H1 (cell line): ENCODE measurements around the gene FAU. TPM values are rescaled to one million over a fixed set of nuclear protein-coding genes. Genes with fewer than 3 reads are reported as not detected.

ENCODE experiments used
- CTCF ChIA-PET: fragments of 300-600 bp; sonication (Branson Sonifier 250); formaldehyde crosslinking; loops from one replicate; lab custom pipeline; 2021; ENCODE audit not compliant: partially characterized antibody; lab: Charles Lee
- POLR2A ChIA-PET: fragments of 300-600 bp; sonication (Branson Sonifier 250); formaldehyde crosslinking; loops from one replicate; lab custom pipeline; 2021; ENCODE audit warnings: inconsistent platforms; ENCODE audit not compliant: partially characterized antibody; lab: Charles Lee
- DNase-seq, 2 experiments: peaks; one replicate each; pipeline versions ENCODE4 v3.0.0 to v3.0.0-alpha.2; 2010 to 2022; ENCODE audit warnings: low spot score in 2 of 2, low read depth in 1 of 2, mixed read lengths in 1 of 2
- FAIRE-seq: peaks from 2 replicates; lab custom pipeline; 2011; peaks lifted over from hg19 to GRCh38; lab: Jason Lieb, UNC
- H2AFZ ChIP-seq: 2 replicates; pipeline ENCODE4 v1.8.1; 2012; ENCODE audit warnings: low read length, inconsistent platforms
- H2AK5ac ChIP-seq: 2 replicates; pipeline ENCODE4 v1.6.1; 2013; ENCODE audit warnings: low read depth, low read length
- H2BK120ac ChIP-seq: replicated peaks from 2 replicates; pipeline ENCODE3; 2013; ENCODE audit warnings: low read depth, low read length, inconsistent platforms
- H2BK12ac ChIP-seq: 2 replicates; pipeline ENCODE4 v1.6.1; 2013; ENCODE audit warnings: low read depth, low read length
- H2BK15ac ChIP-seq: 2 replicates; pipeline ENCODE4 v1.6.1; 2013; ENCODE audit warnings: low read length
- H2BK20ac ChIP-seq: 2 replicates; pipeline ENCODE4 v1.6.1; 2013; ENCODE audit warnings: low read length
- H2BK5ac ChIP-seq: 2 replicates; pipeline ENCODE4 v1.6.1; 2013; ENCODE audit warnings: low read depth, low read length
- H3K14ac ChIP-seq: 2 replicates; pipeline ENCODE4 v1.6.1; 2013; ENCODE audit warnings: inconsistent platforms; ENCODE audit not compliant: insufficient read length
- H3K18ac ChIP-seq: 2 replicates; pipeline ENCODE4 v1.6.1; 2013; ENCODE audit warnings: low read length; ENCODE audit errors: extremely low read depth
- H3K23ac ChIP-seq: 2 replicates; pipeline ENCODE4 v1.6.1; 2013; ENCODE audit warnings: inconsistent platforms; ENCODE audit not compliant: insufficient read length
- H3K23me2 ChIP-seq: 2 replicates; pipeline ENCODE4 v1.6.1; 2013; ENCODE audit warnings: low read depth, low read length
- H3K27ac ChIP-seq: 2 replicates; pipeline ENCODE4 v1.6.1; 2011; ENCODE audit warnings: low read depth, low read length, inconsistent platforms
- H3K27me3 ChIP-seq, 4 experiments: replicated peaks in 1 of 4; 1 replicate in 1 of 4; 2 replicates in 3 of 4; pipeline versions ENCODE4 v1.6.1 to v1.8.1; 2011 to 2013; ENCODE audit warnings: low read length in 3 of 4, mild to moderate bottlenecking in 3 of 4, inconsistent platforms in 2 of 4, mixed read lengths in 2 of 4, moderate library complexity in 1 of 4; ENCODE audit not compliant: control insufficient read depth in 3 of 4, insufficient read depth in 3 of 4; ENCODE audit errors: extremely low read depth in 1 of 4
- H3K36me3 ChIP-seq, 4 experiments: 2 replicates each; pipeline versions ENCODE4 v1.6.1 to v1.8.1; 2011 to 2013; ENCODE audit warnings: mild to moderate bottlenecking in 4 of 4, low read length in 3 of 4, moderate library complexity in 2 of 4, control low read depth in 1 of 4, inconsistent platforms in 1 of 4; ENCODE audit not compliant: insufficient read depth in 4 of 4, control insufficient read depth in 2 of 4
- H3K4ac ChIP-seq: replicated peaks from 2 replicates; pipeline ENCODE3; 2013; ENCODE audit warnings: low read length, low read depth, mixed read lengths, inconsistent platforms; ENCODE audit not compliant: insufficient read length
- H3K4me1 ChIP-seq, 4 experiments: replicated peaks in 1 of 4; 1 replicate in 1 of 4; 2 replicates in 3 of 4; pipeline versions ENCODE4 v1.6.1 to v1.8.1; 2011 to 2013; ENCODE audit warnings: low read length in 3 of 4, inconsistent platforms in 2 of 4, mixed read lengths in 1 of 4; ENCODE audit not compliant: insufficient read depth in 4 of 4, control insufficient read depth in 3 of 4
- H3K4me2 ChIP-seq, 2 experiments: 2 replicates each; pipeline versions ENCODE4 v1.6.1 to v1.8.1; 2011 to 2013; ENCODE audit warnings: low read depth in 2 of 2, low read length in 2 of 2, control low read depth in 1 of 2, inconsistent platforms in 1 of 2, mild to moderate bottlenecking in 1 of 2; ENCODE audit not compliant: insufficient read depth in 1 of 2
- H3K4me3 ChIP-seq, 4 experiments: fragments of 200-600, 300-600 bp in 1 of 4; sonication (generic), shearing (Covaris generic), sonication (Bioruptor Twin) in 1 of 4; 2 replicates each; pipeline versions ENCODE4 v1.5.1 to v1.8.1; 2011 to 2016; ENCODE audit warnings: low read length in 4 of 4, low read depth in 3 of 4, control low read depth in 2 of 4, inconsistent platforms in 2 of 4, mild to moderate bottlenecking in 2 of 4, mixed read lengths in 1 of 4, moderate library complexity in 1 of 4; ENCODE audit not compliant: insufficient read depth in 2 of 4; ENCODE audit errors: extremely low read depth in 1 of 4
- H3K56ac ChIP-seq: replicated peaks from 2 replicates; pipeline ENCODE3; 2013; ENCODE audit warnings: low read depth, mild to moderate bottlenecking, mixed read lengths, low read length, inconsistent platforms; ENCODE audit not compliant: insufficient read length
- H3K79me1 ChIP-seq: 2 replicates; pipeline ENCODE4 v1.6.1; 2013; ENCODE audit warnings: low read depth, low read length, control low read depth
- H3K79me2 ChIP-seq, 2 experiments: 2 replicates each; pipeline versions ENCODE4 v1.6.1 to v1.8.1; 2012 to 2013; ENCODE audit warnings: low read length in 2 of 2, mild to moderate bottlenecking in 2 of 2, inconsistent platforms in 1 of 2; ENCODE audit not compliant: insufficient read depth in 2 of 2, control insufficient read depth in 1 of 2
- H3K9ac ChIP-seq, 4 experiments: replicated peaks in 1 of 4; 1 replicate in 1 of 4; 2 replicates in 3 of 4; pipeline versions ENCODE4 v1.6.1 to v1.8.1; 2011 to 2013; ENCODE audit warnings: low read depth in 3 of 4, low read length in 3 of 4, control low read depth in 2 of 4, mild to moderate bottlenecking in 2 of 4, moderate library complexity in 2 of 4, inconsistent platforms in 1 of 4; ENCODE audit errors: extremely low read depth in 1 of 4
- H3K9me3 ChIP-seq, 2 experiments: 2 replicates each; pipeline versions ENCODE4 v1.6.1 to v1.8.1; 2012 to 2013; ENCODE audit warnings: mild to moderate bottlenecking in 2 of 2, moderate library complexity in 2 of 2, control low read depth in 1 of 2, inconsistent platforms in 1 of 2, low read depth in 1 of 2, low read length in 1 of 2, mixed read lengths in 1 of 2; ENCODE audit not compliant: insufficient read depth in 2 of 2
- H4K20me1 ChIP-seq, 2 experiments: replicated peaks in 1 of 2; 2 replicates each; pipeline versions ENCODE3 to v1.8.1; 2011 to 2013; ENCODE audit warnings: inconsistent platforms in 2 of 2, low read length in 2 of 2, mild to moderate bottlenecking in 1 of 2; ENCODE audit not compliant: insufficient read depth in 2 of 2, control insufficient read depth in 1 of 2
- H4K5ac ChIP-seq: 2 replicates; pipeline ENCODE4 v1.6.1; 2013; ENCODE audit warnings: low read length, low read depth, mixed read lengths, inconsistent platforms; ENCODE audit not compliant: insufficient read length
- H4K8ac ChIP-seq: 2 replicates; pipeline ENCODE4 v1.8.0; 2013; ENCODE audit warnings: mild to moderate bottlenecking, moderate library complexity, low read length, inconsistent platforms; ENCODE audit not compliant: insufficient read depth; ENCODE audit errors: extremely low read depth
- H4K91ac ChIP-seq: replicated peaks from 2 replicates; pipeline ENCODE3; 2013; ENCODE audit warnings: low read length, mixed read lengths, inconsistent platforms; ENCODE audit not compliant: insufficient read length
- ASH2L ChIP-seq: fragments of 200-600, 300-600 bp; sonication (generic); IDR thresholded peaks from one replicate; pipeline ENCODE4 v1.7.1; 2017; ENCODE audit warnings: low read length
- BCL11A ChIP-seq, 2 experiments: IDR thresholded peaks; one replicate each; pipeline ENCODE4 v1.6.1; 2011; ENCODE audit warnings: low read depth in 2 of 2, low read length in 2 of 2, mild to moderate bottlenecking in 2 of 2
- CBX5 ChIP-seq: fragments of 300-800, 300-1000 bp; sonication (generic); IDR thresholded peaks from 2 replicates; pipeline ENCODE4 v1.7.1; 2016; ENCODE audit warnings: antibody characterized with exemption, low read length, low read depth
- CBX8 ChIP-seq: fragments of 300-800, 300-1000 bp; sonication (generic); IDR thresholded peaks from 2 replicates; pipeline ENCODE4 v1.7.1; 2016; ENCODE audit warnings: low read depth, low read length, borderline replicate concordance
- CHD2 ChIP-seq: IDR thresholded peaks from 2 replicates; pipeline ENCODE4 v1.6.1; 2012; ENCODE audit warnings: low read length, improper control_type of control experiment
- EP300 ChIP-seq, 2 experiments: IDR thresholded peaks; 1 replicate in 1 of 2; 2 replicates in 1 of 2; pipeline ENCODE4 v1.6.1; 2011 to 2012; ENCODE audit warnings: low read depth in 2 of 2, low read length in 2 of 2, mild to moderate bottlenecking in 2 of 2, borderline replicate concordance in 1 of 2, inconsistent platforms in 1 of 2, moderate library complexity in 1 of 2
- HDAC6 ChIP-seq: IDR thresholded peaks from one replicate; pipeline ENCODE4 v1.7.1; 2012; ENCODE audit warnings: low read depth, mild to moderate bottlenecking, inconsistent platforms, low read length, moderate library complexity
- PHF8 ChIP-seq: fragments of 200-600 bp; sonication (generic); conservative IDR thresholded peaks from 2 replicates; pipeline ENCODE4 v1.7.1; 2012; ENCODE audit warnings: low read depth, mild to moderate bottlenecking, inconsistent platforms, low read length, moderate library complexity
- POLR2AphosphoS5 ChIP-seq: IDR thresholded peaks from 2 replicates; pipeline ENCODE4 v1.6.1; 2011; ENCODE audit warnings: low read depth, low read length
- TAF1 ChIP-seq: IDR thresholded peaks from 2 replicates; pipeline ENCODE4 v1.6.1; 2011; ENCODE audit warnings: mild to moderate bottlenecking, low read depth, low read length
- WGBS, 2 experiments: shearing (Covaris generic) in 1 of 2; methylation state at CpG; one replicate each; pipeline versions ENCODE4 v1.1.6 to v1.1.7; 2013 to 2015; ENCODE audit warnings: low lambda C conversion rate in 2 of 2, mixed read lengths in 2 of 2, inconsistent platforms in 1 of 2, low coverage in 1 of 2, missing lambda C conversion rate in 1 of 2; ENCODE audit not compliant: insufficient replicate concordance in 2 of 2, insufficient coverage in 1 of 2, insufficient read length in 1 of 2; ENCODE audit errors: extremely low coverage in 1 of 2, missing lambda C conversion rate in 1 of 2; 5-methylcytosine and 5-hydroxymethylcytosine counted together
- polyA plus RNA-seq, 7 experiments: library from polyadenylated mRNA; depleted of rRNA in 3 of 7; stranded (reverse) in 5 of 7; unstranded in 2 of 7; fragments of >200 nt in 5 of 7; fragments of 200-250 nt in 2 of 7; gene quantifications; 1 replicate in 5 of 7; 2 replicates in 1 of 7; 4 replicates in 1 of 7; pipeline versions ENCODE4 v1.2.1 to v1.2.3, GENCODE V29; 2011 to 2013; ENCODE audit warnings: missing spikeins in 2 of 7, mixed read lengths in 2 of 7
- total RNA-seq: library from RNA; stranded (reverse); fragmentation: NEBNext Ultra II Directional; extraction: Animal tissue kit (Norgen Biotek cat#: 25700); gene quantifications from 2 replicates; pipeline ENCODE4 v1.2.1, GENCODE V29; 2021
- TF ChIP-seq, protein P1 (sequence below), 3 experiments: IDR thresholded peaks; 1 replicate in 2 of 3; 2 replicates in 1 of 3; pipeline versions ENCODE4 v1.5.1 to v1.6.1; 2011; ENCODE audit warnings: low read length in 3 of 3, mild to moderate bottlenecking in 3 of 3, inconsistent platforms in 2 of 3, low read depth in 1 of 3, moderate library complexity in 1 of 3; ENCODE audit not compliant: insufficient read depth in 1 of 3; ENCODE audit errors: control extremely low read depth in 1 of 3

FAU gene
- total and polyA plus RNA-seq, 2 of the 8 experiments (the other 6 are each of a cell fraction or from before 2014, with no cell fraction given): 826 to 896 TPM

DNA sequence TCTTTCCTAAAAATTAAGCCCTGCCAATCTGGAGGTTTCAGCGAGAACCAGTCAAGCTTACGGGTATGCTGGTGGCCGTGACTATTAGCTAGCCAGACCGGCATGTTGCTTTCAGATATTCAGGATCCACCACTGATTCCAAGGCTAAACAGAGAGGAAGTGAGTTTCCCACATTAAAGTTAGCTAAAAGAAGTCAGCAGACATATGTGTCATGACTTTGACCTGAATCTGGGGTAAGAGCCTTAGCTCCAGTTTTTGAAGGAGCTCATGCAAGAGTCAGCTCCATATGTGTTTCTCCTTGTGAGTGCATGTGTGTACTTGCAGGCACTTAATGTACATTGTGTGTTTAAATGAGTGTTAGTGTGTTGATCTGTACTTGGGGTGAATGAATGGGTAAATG lies 36.5 kb downstream of the FAU start:
- H3K14ac ChIP-seq: no peak overlapping the region
- POLR2A ChIA-PET: interaction anchor here (0.7 to 16.8 kb wide), 6 partner anchors 12 to 44 kb away, joined by 3 to 230 read pairs (median 8); partner anchors contain the start of genes CDCA5, FAU, MRPL49 and VPS51
- H3K4me3 ChIP-seq: peak overlapping the region in 1 of 4 experiments; percentile 99; a peak in 1 of 8 replicates
- no peak overlapping the region for H2AK5ac ChIP-seq
- no peak overlapping the region for H3K23ac ChIP-seq
- H2BK120ac ChIP-seq: no peak overlapping the region
- no peaks in the 10 kb centered on the region for H3K9me3 ChIP-seq
- no peak overlapping the region for H2BK20ac ChIP-seq
- no peak overlapping the region for H3K18ac ChIP-seq
- H4K8ac ChIP-seq: no peak overlapping the region
- no peak overlapping the region for H3K4ac ChIP-seq
- H3K79me1 ChIP-seq: peaks cover 22% of the 10 kb centered on the region
- H3K4me2 ChIP-seq: peak overlapping the region in 1 of 2 experiments; percentile 88; a peak in 2 of 4 replicates
- no peak for FAIRE-seq
- no peak overlapping the region for H4K5ac ChIP-seq
- no peak overlapping the region for H2BK12ac ChIP-seq
- no peak overlapping the region for H2BK5ac ChIP-seq
- H2AFZ ChIP-seq: no peak overlapping the region
- no peaks in the 10 kb centered on the region for H3K27me3 ChIP-seq
- H4K91ac ChIP-seq: no peak overlapping the region
- 91% methylated on average over 4 of the region's 4 CpGs; no CpG with 5 or more reads in 1 of the 2 experiments for WGBS, 2 experiments
- H3K36me3 ChIP-seq: peaks cover 10 to 24% (median 19%) of the 10 kb centered on the region in 4 experiments
- no peak overlapping the region; a peak in 1 of 7 replicates for H3K9ac ChIP-seq
- H3K23me2 ChIP-seq: peaks cover 8% of the 10 kb centered on the region
- peaks cover 0 to 4% of the 10 kb centered on the region in 2 experiments for H4K20me1 ChIP-seq
- CTCF ChIA-PET: interaction anchor here (0.9 to 2.3 kb wide), 2 partner anchors 25 to 199 kb away, joined by 4 to 7 read pairs; no protein-coding TSS in a partner anchor
- no peak overlapping the region for H3K27ac ChIP-seq
- H2BK15ac ChIP-seq: no peak overlapping the region
- DNase-seq: no peak
- H3K4me1 ChIP-seq: peaks cover 0 to 9% (median 4%) of the 10 kb centered on the region in 4 experiments; a peak in 5 of 7 replicates
- H3K56ac ChIP-seq: no peak overlapping the region
- peaks cover 10 to 33% of the 10 kb centered on the region in 2 experiments for H3K79me2 ChIP-seq
- TF ChIP-seq, protein P1, sequence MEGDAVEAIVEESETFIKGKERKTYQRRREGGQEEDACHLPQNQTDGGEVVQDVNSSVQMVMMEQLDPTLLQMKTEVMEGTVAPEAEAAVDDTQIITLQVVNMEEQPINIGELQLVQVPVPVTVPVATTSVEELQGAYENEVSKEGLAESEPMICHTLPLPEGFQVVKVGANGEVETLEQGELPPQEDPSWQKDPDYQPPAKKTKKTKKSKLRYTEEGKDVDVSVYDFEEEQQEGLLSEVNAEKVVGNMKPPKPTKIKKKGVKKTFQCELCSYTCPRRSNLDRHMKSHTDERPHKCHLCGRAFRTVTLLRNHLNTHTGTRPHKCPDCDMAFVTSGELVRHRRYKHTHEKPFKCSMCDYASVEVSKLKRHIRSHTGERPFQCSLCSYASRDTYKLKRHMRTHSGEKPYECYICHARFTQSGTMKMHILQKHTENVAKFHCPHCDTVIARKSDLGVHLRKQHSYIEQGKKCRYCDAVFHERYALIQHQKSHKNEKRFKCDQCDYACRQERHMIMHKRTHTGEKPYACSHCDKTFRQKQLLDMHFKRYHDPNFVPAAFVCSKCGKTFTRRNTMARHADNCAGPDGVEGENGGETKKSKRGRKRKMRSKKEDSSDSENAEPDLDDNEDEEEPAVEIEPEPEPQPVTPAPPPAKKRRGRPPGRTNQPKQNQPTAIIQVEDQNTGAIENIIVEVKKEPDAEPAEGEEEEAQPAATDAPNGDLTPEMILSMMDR (IDR thresholded peaks at IDR 0.05; ENCODE audit: control extremely low read depth in 1 of 3, insufficient read depth in 1 of 3, low read depth in 1 of 3, low read length in 3 of 3): no peak
- TF ChIP-seq BCL11A (IDR thresholded peaks at IDR 0.05; ENCODE audit: low read depth in 2 of 2, low read length in 2 of 2): no peak
- TF ChIP-seq CBX8: no peak
- TF ChIP-seq PHF8: no peak
- TF ChIP-seq EP300 (IDR thresholded peaks at IDR 0.05; ENCODE audit: borderline replicate concordance in 1 of 2, low read depth in 2 of 2, low read length in 2 of 2): no peak
- no peak for TF ChIP-seq CBX5
- no peak for TF ChIP-seq CHD2
- TF ChIP-seq TAF1: no peak
- no peak for TF ChIP-seq ASH2L
- no peak for TF ChIP-seq POLR2AphosphoS5
- TF ChIP-seq HDAC6: no peak
